Spleen (tissue), 11 donors: ENCODE data around the gene SPG11. TPM values are rescaled to one million over a fixed set of nuclear protein-coding genes. Genes with fewer than 3 reads are reported as not detected.
A peak's percentile ranks its signal among the peaks of the same experiment; 100 is the strongest.
"Not testable (repeated sequence)": the region's sequence is repeated elsewhere in the genome, so short reads cannot be mapped to it uniquely, and the experiment has no call there.

Experiments used
- DNase-seq: peaks from one replicate; pipeline ENCODE4 v3.0.0-alpha.2; 2020
- H3K27ac ChIP-seq, 8 donors: fragments of 200-600 bp; sonication (generic) in 7 of 8; 1 replicate in 4 of 8; 2 replicates in 4 of 8; pipeline versions ENCODE4 v1.5.0 to v1.8.0; 2016 to 2021; ENCODE audit warnings: inconsistent platforms in 4 of 8, mild to moderate bottlenecking in 4 of 8, moderate library complexity in 1 of 8
- H3K27me3 ChIP-seq, 7 donors: fragments of 200-600 bp; sonication (generic) in 6 of 7; replicated peaks in 1 of 7; 1 replicate in 4 of 7; 2 replicates in 3 of 7; pipeline versions ENCODE4 v1.5.0 to v1.8.0; 2016 to 2021; ENCODE audit warnings: inconsistent platforms in 3 of 7, mild to moderate bottlenecking in 1 of 7
- H3K36me3 ChIP-seq, 6 donors: fragments of 200-600 bp; sonication (generic) in 5 of 6; 1 replicate in 4 of 6; 2 replicates in 2 of 6; pipeline versions ENCODE4 v1.5.0 to v1.8.0; 2016 to 2021; ENCODE audit warnings: inconsistent platforms in 2 of 6
- H3K4me1 ChIP-seq, 6 donors: fragments of 200-600 bp; sonication (generic) in 5 of 6; 1 replicate in 3 of 6; 2 replicates in 3 of 6; pipeline versions ENCODE4 v1.5.0 to v1.8.0; 2016 to 2021; ENCODE audit warnings: inconsistent platforms in 3 of 6
- H3K4me3 ChIP-seq, 8 donors: fragments of 200-600 bp; sonication (generic) in 7 of 8; 1 replicate in 4 of 8; 2 replicates in 4 of 8; pipeline versions ENCODE4 v1.5.0 to v1.8.0; 2016 to 2021; ENCODE audit warnings: inconsistent platforms in 4 of 8, mild to moderate bottlenecking in 4 of 8, moderate library complexity in 2 of 8
- H3K9me3 ChIP-seq, 8 donors: fragments of 200-600 bp; sonication (generic) in 7 of 8; 1 replicate in 4 of 8; 2 replicates in 4 of 8; pipeline versions ENCODE4 v1.5.0 to v1.8.0; 2016 to 2021; ENCODE audit warnings: inconsistent platforms in 4 of 8
- CTCF ChIP-seq, 11 experiments: fragments of 200-600 bp in 7 of 11; fragments of 450-650 bp in 4 of 11; sonication (generic) in 4 of 11; IDR thresholded peaks in 8 of 11; conservative IDR thresholded peaks in 3 of 11; 1 replicate in 7 of 11; 2 replicates in 4 of 11; pipeline versions ENCODE4 v1.4.0 to v1.8.0; 2016 to 2021; ENCODE audit warnings: antibody characterized with exemption in 11 of 11, inconsistent platforms in 4 of 11, mild to moderate bottlenecking in 1 of 11
- POLR2A ChIP-seq, 3 donors: fragments of 450-650 bp; IDR thresholded peaks; one replicate each; pipeline ENCODE4 v1.5.1; 2017; ENCODE audit warnings: antibody characterized with exemption in 3 of 3, mild to moderate bottlenecking in 1 of 3
- POLR2AphosphoS5 ChIP-seq, 3 donors: sonication (generic); formaldehyde crosslinking; IDR thresholded peaks; one replicate each; pipeline ENCODE4 v1.5.1; 2017; ENCODE audit warnings: antibody characterized with exemption in 3 of 3
- WGBS, 5 donors: extraction: QIAGEN DNeasy Blood & Tissue Kit in 3 of 5; methylation state at CpG; one replicate each; pipeline versions ENCODE4 v1.1.5 to v1.1.7; 2013 to 2018; 5-methylcytosine and 5-hydroxymethylcytosine counted together
- intact Hi-C: fragments of 100-400 bp; cut with DNase I; formaldehyde crosslinking; loops from one replicate; pipeline ENCODE4 v1.15.0; 2023; ENCODE audit warnings: low total_unique reads
- polyA plus RNA-seq, 3 donors: library from polyadenylated mRNA; stranded (reverse); fragments of 200-250 nt; gene quantifications; one replicate each; pipeline ENCODE4 v1.2.1, GENCODE V29; 2013
- total RNA-seq, 7 donors: library from RNA; depleted of rRNA in 3 of 7; stranded (reverse); fragments of >200 nt in 3 of 7; fragmentation: NEBNext Ultra II Directional in 4 of 7; extraction: Animal tissue kit (Norgen Biotek cat#: 25700) in 4 of 7; gene quantifications; one replicate each; pipeline versions ENCODE4 v1.1.0 to v1.2.1, GENCODE V29; 2016 to 2021
- donor health status: healthy with polysubstance abuse.
- donor health status: DM: no; HTN: no; CAD: no; lungs with moderate emphysema.
- donor health status: DM: no; HTN: no; CAD: no.
- donor health status: Bipolar disorder and iron deficiency.
- donor health status: healthy.
- donor health status: DM: no; HTN: no; CAD: no.
- donor health status: DM: yes; HTN: yes; CAD: no.

SPG11 gene
- total and polyA plus RNA-seq, 10 donors = 37.4 to 218 (median 143) TPM

GRCh38 chr15:44569316-44569715 lies 94.1 kb downstream of the SPG11 start:
- TF ChIP-seq POLR2AphosphoS5 (IDR thresholded peaks at IDR 0.05) = no peak
- TF ChIP-seq CTCF (IDR thresholded peaks at IDR 0.05 in 8 of 11, conservative IDR thresholded peaks at IDR 0.05 in 3 of 11) = no peak
- TF ChIP-seq POLR2A (IDR thresholded peaks at IDR 0.05) = no peak
- Histone ChIP-seq H3K9me3 (peaks cover 0 to 10% (median 6%) of the 10 kb centered on the region in 8 donors), H3K27ac (no peak overlapping the region), H3K4me1 (no peaks in the 10 kb centered on the region), H3K27me3 (no peaks in the 10 kb centered on the region), H3K36me3 (peaks cover 8 to 100% (median 90%) of the 10 kb centered on the region in 6 donors), H3K4me3 (no peak overlapping the region)
- intact Hi-C loops = no loop called here
- no peak for DNase-seq
- WGBS, 5 donors = 87 to 98% (median 98%) methylated on average over 4 of the region's 4 CpGs

GRCh38 chr15:44568338-44568737 lies 95.1 kb downstream of the SPG11 start:
- H3K4me3 ChIP-seq = no peak overlapping the region
- peaks cover 13 to 100% (median 96%) of the 10 kb centered on the region in 6 donors for H3K36me3 ChIP-seq
- no peak overlapping the region for H3K27ac ChIP-seq
- no peak for DNase-seq
- WGBS, 5 donors = 90 to 100% (median 93%) methylated on average over 3 of the region's 3 CpGs
- no peaks in the 10 kb centered on the region for H3K27me3 ChIP-seq
- TF ChIP-seq CTCF (IDR thresholded peaks at IDR 0.05 in 8 of 11, conservative IDR thresholded peaks at IDR 0.05 in 3 of 11) (no peak), POLR2AphosphoS5 (IDR thresholded peaks at IDR 0.05) (peak in 1 of 3 donors; percentile 19)
- H3K4me1 ChIP-seq = no peaks in the 10 kb centered on the region
- H3K9me3 ChIP-seq = peaks cover 0 to 10% (median 6%) of the 10 kb centered on the region in 8 donors
- intact Hi-C loops = no loop called here

- H3K27me3 ChIP-seq = no peaks in the 10 kb centered on the region
- DNase-seq = no peak
- H3K27ac ChIP-seq = no peak overlapping the region
- H3K4me1 ChIP-seq = no peaks in the 10 kb centered on the region
- WGBS, 5 donors = 89 to 94% (median 92%) methylated on average over 4 of the region's 4 CpGs
- H3K4me3 ChIP-seq = no peak overlapping the region
- TF ChIP-seq POLR2A (IDR thresholded peaks at IDR 0.05) (no peak), CTCF (IDR thresholded peaks at IDR 0.05 in 8 of 11, conservative IDR thresholded peaks at IDR 0.05 in 3 of 11) (no peak), POLR2AphosphoS5 (IDR thresholded peaks at IDR 0.05) (no peak)
- H3K36me3 ChIP-seq = peaks cover 13 to 100% (median 98%) of the 10 kb centered on the region in 6 donors
- peaks cover 0 to 10% (median 6%) of the 10 kb centered on the region in 8 donors for H3K9me3 ChIP-seq
- intact Hi-C loops = no loop called here
These were observed 97.3 kb downstream of the SPG11 start for GRCh38 chr15:44566155-44566540.

- Histone ChIP-seq H3K36me3 (peaks cover 13 to 100% (median 98%) of the 10 kb centered on the region in 6 donors), H3K4me3 (no peak overlapping the region), H3K27me3 (no peaks in the 10 kb centered on the region), H3K9me3 (peaks cover 0 to 10% (median 6%) of the 10 kb centered on the region in 8 donors), H3K27ac (no peak overlapping the region), H3K4me1 (no peaks in the 10 kb centered on the region)
- intact Hi-C loops = no loop called here
- no peak for TF ChIP-seq POLR2A (IDR thresholded peaks at IDR 0.05)
- no peak for TF ChIP-seq POLR2AphosphoS5 (IDR thresholded peaks at IDR 0.05)
- no peak for TF ChIP-seq CTCF (IDR thresholded peaks at IDR 0.05 in 8 of 11, conservative IDR thresholded peaks at IDR 0.05 in 3 of 11)
- WGBS, 5 donors = 89 to 97% (median 93%) methylated on average over 8 of the region's 8 CpGs
- no peak for DNase-seq
These were observed 97.9 kb downstream of the SPG11 start for GRCh38 chr15:44565387-44566154.

- H3K27me3 ChIP-seq, H3K4me1 ChIP-seq, H3K4me3 ChIP-seq, H3K9me3 ChIP-seq, DNase-seq, intact Hi-C loops: not testable (repeated sequence)
- Histone ChIP-seq H3K27ac (peak overlapping the region in 1 of 8 donors; percentile 6), H3K36me3 (peaks cover 13 to 100% (median 96%) of the 10 kb centered on the region in 6 donors)
These were observed 102.5 kb downstream of the SPG11 start for GRCh38 chr15:44560926-44561325.
